SK-N-MC (cell line): ENCODE measurements around the gene FBXL7.

ENCODE experiments used
- DNase-seq: peaks from one replicate; pipeline ENCODE4 v3.0.0-alpha.2; 2011; ENCODE audit warnings: low read depth, low spot score
- H3K27ac ChIP-seq: fragments of 200-600 bp; sonication (generic); 2 replicates; pipeline ENCODE4 v1.5.1; 2016; ENCODE audit warnings: mixed run types
- H3K36me3 ChIP-seq: fragments of 200-600 bp; sonication (generic); 2 replicates; pipeline ENCODE4 v1.6.1; 2017; ENCODE audit warnings: antibody characterized with exemption, low read length, mixed read lengths; ENCODE audit not compliant: insufficient read depth
- H3K4me3 ChIP-seq: fragments of 200-600 bp; sonication (generic); 2 replicates; pipeline ENCODE4 v1.5.1; 2016
- H3K9ac ChIP-seq: fragments of 200-600 bp; sonication (generic); 2 replicates; pipeline ENCODE4 v1.8.0; 2017; ENCODE audit warnings: mixed run types, mixed read lengths; ENCODE audit not compliant: insufficient read length
- H3K9me3 ChIP-seq: fragments of 200-600 bp; sonication (generic); 2 replicates; pipeline ENCODE4 v1.6.1; 2017; ENCODE audit warnings: low read depth, mild to moderate bottlenecking, antibody characterized with exemption, low read length, moderate library complexity, mixed read lengths
- EZH2 ChIP-seq: fragments of 200-600 bp; sonication (generic); IDR thresholded peaks from one replicate; pipeline ENCODE4 v1.6.1; 2017; ENCODE audit warnings: antibody characterized with exemption
- FOXP2 ChIP-seq: optimal IDR thresholded peaks from 2 replicates; pipeline ENCODE3; 2011; ENCODE audit warnings: mild to moderate bottlenecking, moderate library complexity; ENCODE audit not compliant: insufficient read depth; ENCODE audit errors: extremely low read length, control extremely low read depth
- POLR2AphosphoS5 ChIP-seq: IDR thresholded peaks from 2 replicates; pipeline ENCODE4 v1.6.1; 2012; ENCODE audit warnings: mild to moderate bottlenecking, low read depth, low read length, borderline replicate concordance

The FBXL7 gene

DNA sequence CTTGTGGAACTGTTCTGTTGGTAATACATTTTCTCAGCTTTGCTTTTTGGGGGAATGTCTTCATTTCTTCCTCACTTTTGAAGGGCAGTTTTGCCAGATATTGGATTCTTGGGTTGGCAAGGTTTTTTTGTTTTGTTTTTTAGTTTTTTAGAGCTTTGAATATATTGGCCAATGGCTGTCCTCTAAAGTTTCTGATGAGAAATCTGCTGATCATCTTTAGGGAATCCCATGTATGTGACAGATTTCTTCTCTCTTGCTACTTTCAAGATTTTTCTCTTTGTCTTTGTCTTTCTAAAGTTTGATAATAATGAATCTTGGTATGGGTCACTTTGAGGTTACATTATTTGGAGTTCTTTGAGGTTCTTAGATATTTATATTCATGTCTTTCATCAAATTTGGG, 227.4 kb downstream of the FBXL7 start:
- TF ChIP-seq POLR2AphosphoS5 (no peak), FOXP2 (no peak), EZH2 (no peak)
- no peak overlapping the region for H3K9ac ChIP-seq

DNA sequence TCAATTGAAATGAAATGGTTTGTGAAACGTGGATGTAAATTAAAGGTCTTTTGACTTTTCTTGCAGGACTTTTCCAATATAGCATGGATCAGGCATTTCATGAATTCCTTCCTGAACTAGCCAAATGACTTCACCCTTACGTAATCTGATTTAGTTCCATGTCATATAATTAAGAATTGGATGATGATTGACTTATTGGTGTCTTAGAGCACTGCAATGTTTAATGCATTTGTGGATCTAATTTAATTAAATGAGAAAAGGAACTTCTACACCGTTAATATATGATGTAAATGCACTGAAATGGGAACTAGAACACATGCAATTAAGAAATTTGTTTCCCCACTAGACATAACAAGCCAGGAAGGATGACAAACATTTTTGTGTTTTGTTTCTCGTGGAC, 228.8 kb downstream of the FBXL7 start:
- Histone ChIP-seq H3K9me3 (no peaks in the 10 kb centered on the region), H3K9ac (no peak overlapping the region), H3K27ac (no peak overlapping the region), H3K36me3 (no peaks in the 10 kb centered on the region), H3K4me3 (no peak overlapping the region)
- TF ChIP-seq EZH2, result no peak
- no peak for TF ChIP-seq POLR2AphosphoS5
- TF ChIP-seq FOXP2, result no peak
- no peak for DNase-seq

More for the DNA sequence above, 227.4 kb downstream of the FBXL7 start:
- Histone ChIP-seq H3K4me3 (no peak overlapping the region), H3K27ac (no peak overlapping the region), H3K36me3 (no peaks in the 10 kb centered on the region), H3K9me3 (no peaks in the 10 kb centered on the region)
- DNase-seq, result no peak

DNA sequence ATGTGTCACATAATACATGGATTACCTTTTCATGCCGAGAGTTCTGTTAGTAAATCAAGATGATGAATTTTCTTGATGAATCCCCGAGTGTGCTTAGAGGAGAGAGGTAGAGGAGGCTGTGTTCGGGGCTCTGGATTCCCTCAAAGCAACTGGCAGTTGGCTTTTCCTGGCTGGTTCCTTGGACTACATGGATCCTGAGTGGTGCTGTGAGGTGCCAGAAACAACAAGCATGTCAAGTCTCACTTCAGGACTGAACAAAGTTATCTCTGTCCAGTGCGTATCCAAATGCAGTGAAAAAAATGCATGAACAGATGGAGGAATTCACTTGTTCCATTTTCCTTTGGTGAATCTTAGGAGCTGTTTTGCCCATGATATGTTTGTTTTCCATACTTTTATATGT, 231.7 kb downstream of the FBXL7 start:
- TF ChIP-seq EZH2, result no peak
- no peak for TF ChIP-seq POLR2AphosphoS5
- no peak for TF ChIP-seq FOXP2
- no peak for DNase-seq
- Histone ChIP-seq H3K27ac (no peak overlapping the region), H3K9ac (no peak overlapping the region), H3K4me3 (no peak overlapping the region), H3K9me3 (no peaks in the 10 kb centered on the region), H3K36me3 (no peaks in the 10 kb centered on the region)

DNA sequence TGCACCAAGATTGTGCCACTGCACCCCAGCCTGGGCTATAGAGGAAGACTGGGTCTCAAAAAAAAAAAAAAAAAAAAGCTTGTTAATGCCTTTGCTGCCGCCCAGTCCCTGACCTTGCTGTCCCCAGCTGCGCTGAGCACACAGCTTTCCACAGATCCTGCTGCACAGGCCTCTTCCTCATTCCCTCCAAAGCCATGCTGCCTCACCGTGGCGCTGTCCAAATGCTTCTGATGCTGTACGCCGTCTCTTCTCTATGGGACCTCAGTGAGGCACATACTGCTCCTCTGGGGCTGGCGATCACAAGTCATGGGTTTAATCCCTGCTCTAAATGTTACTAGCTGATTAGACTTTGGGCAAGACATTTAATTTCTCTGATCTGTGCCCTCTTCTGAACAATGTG, 234.1 kb downstream of the FBXL7 start:
- Histone ChIP-seq H3K9me3 (no peaks in the 10 kb centered on the region), H3K9ac (no peak overlapping the region), H3K36me3 (no peaks in the 10 kb centered on the region), H3K4me3 (no peak overlapping the region), H3K27ac (no peak overlapping the region)
- DNase-seq, result no peak
- no peak for TF ChIP-seq EZH2
- no peak for TF ChIP-seq FOXP2
- no peak for TF ChIP-seq POLR2AphosphoS5

DNA sequence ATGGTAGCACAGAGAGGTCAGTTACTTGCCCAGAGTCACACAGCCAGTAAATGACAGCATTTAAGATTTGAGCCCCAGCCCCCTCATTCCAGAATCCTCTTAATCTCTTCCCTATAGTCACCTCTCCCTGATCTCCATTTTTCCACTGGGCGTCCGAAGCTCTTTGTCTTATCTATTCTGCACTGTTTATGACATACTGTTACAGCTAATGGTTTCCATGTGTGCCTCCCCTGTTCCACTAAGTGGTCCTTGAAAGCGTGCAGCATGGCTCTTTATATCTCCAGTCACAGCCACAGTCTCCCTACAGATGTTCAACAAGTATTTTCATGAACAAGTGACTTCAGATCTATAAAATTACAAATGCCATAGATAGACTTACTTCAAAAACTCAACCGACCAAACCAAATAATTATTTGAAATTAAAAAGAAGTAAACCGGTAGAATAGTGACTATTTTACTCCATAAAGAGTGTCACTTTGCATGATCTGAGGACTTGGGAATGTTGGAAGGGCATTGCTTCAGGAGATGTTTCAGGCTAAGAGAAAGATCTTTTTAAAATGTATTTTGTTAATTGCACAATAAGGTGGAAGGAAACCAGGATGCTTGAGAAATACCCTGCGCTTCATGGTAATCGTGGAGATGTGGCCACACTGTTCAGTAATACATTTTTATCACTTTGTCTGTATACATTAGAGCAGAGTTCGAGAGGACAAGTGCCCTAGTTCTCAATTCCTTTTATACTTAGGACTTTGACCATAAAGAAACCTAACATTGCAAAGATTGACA, 237.2 kb downstream of the FBXL7 start:
- Histone ChIP-seq H3K9ac (no peak overlapping the region), H3K9me3 (no peaks in the 10 kb centered on the region), H3K27ac (no peak overlapping the region), H3K4me3 (no peak overlapping the region), H3K36me3 (no peaks in the 10 kb centered on the region)
- no peak for TF ChIP-seq POLR2AphosphoS5
- DNase-seq, result no peak

DNA sequence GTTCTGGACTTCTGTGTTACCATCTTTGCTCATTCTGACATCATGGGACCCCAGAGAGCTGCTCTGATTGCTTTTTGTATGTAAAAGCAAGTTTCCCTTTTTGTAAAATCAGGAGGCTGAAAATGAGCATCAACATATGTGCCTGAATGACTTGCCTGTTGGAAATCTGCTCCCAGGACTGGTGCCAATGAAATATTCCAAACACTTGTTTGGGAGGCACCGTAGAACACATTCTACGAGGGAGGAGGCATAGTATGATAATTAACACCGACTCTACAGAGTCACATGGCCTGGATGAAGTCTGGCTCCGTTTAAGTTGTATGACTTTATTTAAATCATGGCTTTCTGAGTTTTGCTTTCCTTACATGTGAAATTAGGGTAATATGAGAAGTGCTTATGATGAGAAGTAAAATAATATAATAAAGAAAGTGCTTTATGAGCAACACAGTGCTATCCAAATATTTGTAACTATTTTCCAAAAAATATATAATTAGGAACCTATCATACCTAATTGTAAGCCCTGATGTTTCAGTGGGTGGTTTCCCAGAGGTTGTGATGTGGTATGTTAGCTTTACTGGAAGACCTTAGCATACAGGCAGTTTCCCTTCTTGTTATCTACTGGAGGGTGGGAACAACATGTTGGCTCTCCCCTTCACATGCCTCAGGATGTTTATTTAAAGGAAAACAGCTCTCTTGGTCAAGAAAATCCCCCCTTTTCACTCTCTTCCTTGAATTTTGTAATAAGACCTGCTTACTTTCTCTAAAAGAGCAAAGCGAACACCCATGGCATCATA, 238.1 kb downstream of the FBXL7 start:
- H3K9ac ChIP-seq, result no peak overlapping the region
- no peaks in the 10 kb centered on the region for H3K9me3 ChIP-seq
- H3K36me3 ChIP-seq, result no peaks in the 10 kb centered on the region
- H3K27ac ChIP-seq, result no peak overlapping the region
- DNase-seq, result no peak
- no peak overlapping the region for H3K4me3 ChIP-seq
- no peak for TF ChIP-seq POLR2AphosphoS5
- TF ChIP-seq EZH2, result no peak
- TF ChIP-seq FOXP2, result no peak

DNA sequence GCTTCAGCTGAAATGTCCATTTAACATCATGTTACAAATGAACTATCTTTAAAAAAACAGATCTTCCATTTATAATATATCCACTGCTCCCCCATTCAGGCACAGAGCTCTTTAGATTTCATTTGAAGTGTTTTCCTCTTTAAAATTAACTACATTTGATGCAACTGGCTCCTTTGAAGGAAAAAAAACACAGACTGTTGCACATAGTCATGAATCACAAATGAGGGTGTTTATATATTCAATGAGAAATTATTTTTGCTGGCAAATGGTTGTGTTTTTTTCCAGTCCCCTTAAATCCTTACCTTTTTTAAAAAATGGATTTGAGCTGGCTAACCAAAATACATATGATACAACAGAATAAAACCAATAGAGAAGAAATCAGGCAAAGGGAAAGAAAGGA, 240.4 kb downstream of the FBXL7 start:
- Histone ChIP-seq H3K36me3 (no peaks in the 10 kb centered on the region), H3K4me3 (no peak overlapping the region), H3K9ac (no peak overlapping the region), H3K9me3 (no peaks in the 10 kb centered on the region), H3K27ac (no peak overlapping the region)
- TF ChIP-seq POLR2AphosphoS5, result no peak
- TF ChIP-seq FOXP2, result no peak
- no peak for TF ChIP-seq EZH2
- no peak for DNase-seq

DNA sequence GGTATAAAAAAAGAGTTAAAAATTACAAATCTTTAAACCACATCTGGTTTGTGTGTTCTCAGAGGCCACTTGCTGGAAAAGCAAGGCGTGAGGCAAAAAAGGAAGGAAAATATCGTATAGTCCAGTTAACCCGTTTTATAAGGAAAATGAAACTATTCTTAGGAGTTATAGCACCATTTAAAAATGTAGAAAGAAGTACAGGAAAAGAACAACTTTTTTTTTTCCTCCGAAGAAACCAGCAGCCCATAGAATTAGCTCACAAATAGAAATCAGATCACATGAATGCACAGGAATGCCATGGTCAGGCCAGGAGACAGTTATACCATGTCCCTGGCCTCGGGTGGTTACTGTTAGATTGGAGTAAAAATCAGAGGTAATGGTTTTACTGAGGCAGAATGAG, 241.6 kb downstream of the FBXL7 start:
- H3K27ac ChIP-seq, result no peak overlapping the region
- H3K4me3 ChIP-seq, result no peak overlapping the region
- TF ChIP-seq FOXP2, result no peak
- no peak for DNase-seq
- H3K9me3 ChIP-seq, result no peaks in the 10 kb centered on the region
- H3K9ac ChIP-seq, result no peak overlapping the region
- H3K36me3 ChIP-seq, result no peaks in the 10 kb centered on the region
